Activated CD8-positive, alpha-beta memory T cell treated with anti-CD3 and anti-CD28 coated beads, Interleukin-2, amount 10 ng/mL, durations not matched to agents 7 days and 5 days (primary cell): Measurements from ENCODE around the gene EVX2. TPM values are rescaled to one million over a fixed set of nuclear protein-coding genes. Genes with fewer than 3 reads are reported as not detected.

ENCODE experiments used
- ATAC-seq: fragments of 150-1000 bp; cut with Tn5 transposase; one replicate; pipeline ENCODE4 v1.10.0; 2021; ENCODE audit warnings: moderate library complexity
- CTCF ChIA-PET: fragments of 350-600 bp; sonication (Branson Sonifier 250); formaldehyde crosslinking; loops from one replicate; lab custom pipeline; 2021; ENCODE audit warnings: antibody characterized with exemption; lab: Charles Lee
- DNase-seq: peaks from one replicate; pipeline ENCODE4 v3.0.0-alpha.2; 2020
- H3K27ac Mint-ChIP-seq: one replicate; pipeline ENCODE4 v1.8.0; 2021; ENCODE audit warnings: mild to moderate bottlenecking, mixed read lengths
- H3K27me3 Mint-ChIP-seq: one replicate; pipeline ENCODE4 v1.8.0; 2021; ENCODE audit warnings: mixed read lengths
- H3K36me3 Mint-ChIP-seq: one replicate; pipeline ENCODE4 v1.8.0; 2021; ENCODE audit warnings: mild to moderate bottlenecking, mixed read lengths
- H3K4me1 Mint-ChIP-seq: one replicate; pipeline ENCODE4 v1.8.0; 2021; ENCODE audit warnings: mixed read lengths
- H3K4me3 Mint-ChIP-seq: one replicate; pipeline ENCODE4 v1.8.0; 2021; ENCODE audit warnings: mild to moderate bottlenecking, moderate library complexity, mixed read lengths
- H3K9me3 Mint-ChIP-seq: one replicate; pipeline ENCODE4 v1.8.0; 2022; ENCODE audit warnings: low read depth, mixed read lengths
- total RNA-seq, 2 experiments: library from RNA; stranded (reverse); gene quantifications; one replicate each; pipeline ENCODE4 v1.2.3, GENCODE V29; 2021

EVX2 gene
- not detected for total RNA-seq

GRCh38 chr2:176083796-176084261 lies at the start of gene EVX2:
EVX2 (minus strand) TSS chr2:176083962; CDS start chr2:176083776, 186 bp downstream.
- ATAC-seq = no peak
- H3K36me3 Mint-ChIP-seq = peaks cover 5% of the 10 kb centered on the region

GRCh38 chr2:176133389-176133788 lies 49.6 kb upstream of the EVX2 start:
- Mint-ChIP-seq H3K4me1 (peaks cover 15% of the 10 kb centered on the region), H3K36me3 (peaks cover 2% of the 10 kb centered on the region), H3K27ac (no peak overlapping the region), H3K27me3 (peaks cover 88% of the 10 kb centered on the region), H3K9me3 (no peaks in the 10 kb centered on the region), H3K4me3 (no peak overlapping the region)
- ATAC-seq (no peak), DNase-seq (no peak)
- CTCF ChIA-PET = interaction anchor here (0.9 to 2.8 kb wide), 5 partner anchors 10 to 322 kb away, joined by 3 to 10 read pairs (median 7); no protein-coding TSS in a partner anchor

More at GRCh38 chr2:176083796-176084261, at the start of gene EVX2:
- Mint-ChIP-seq H3K9me3 (no peaks in the 10 kb centered on the region), H3K4me3 (no peak within 1 kb of the TSS), H3K27ac (peak within 1 kb of the TSS; percentile 47), H3K4me1 (peaks cover 13% of the 10 kb centered on the region), H3K27me3 (peaks cover 91% of the 10 kb centered on the region)
- CTCF ChIA-PET = no interaction called here
- DNase-seq = no peak

DNA sequence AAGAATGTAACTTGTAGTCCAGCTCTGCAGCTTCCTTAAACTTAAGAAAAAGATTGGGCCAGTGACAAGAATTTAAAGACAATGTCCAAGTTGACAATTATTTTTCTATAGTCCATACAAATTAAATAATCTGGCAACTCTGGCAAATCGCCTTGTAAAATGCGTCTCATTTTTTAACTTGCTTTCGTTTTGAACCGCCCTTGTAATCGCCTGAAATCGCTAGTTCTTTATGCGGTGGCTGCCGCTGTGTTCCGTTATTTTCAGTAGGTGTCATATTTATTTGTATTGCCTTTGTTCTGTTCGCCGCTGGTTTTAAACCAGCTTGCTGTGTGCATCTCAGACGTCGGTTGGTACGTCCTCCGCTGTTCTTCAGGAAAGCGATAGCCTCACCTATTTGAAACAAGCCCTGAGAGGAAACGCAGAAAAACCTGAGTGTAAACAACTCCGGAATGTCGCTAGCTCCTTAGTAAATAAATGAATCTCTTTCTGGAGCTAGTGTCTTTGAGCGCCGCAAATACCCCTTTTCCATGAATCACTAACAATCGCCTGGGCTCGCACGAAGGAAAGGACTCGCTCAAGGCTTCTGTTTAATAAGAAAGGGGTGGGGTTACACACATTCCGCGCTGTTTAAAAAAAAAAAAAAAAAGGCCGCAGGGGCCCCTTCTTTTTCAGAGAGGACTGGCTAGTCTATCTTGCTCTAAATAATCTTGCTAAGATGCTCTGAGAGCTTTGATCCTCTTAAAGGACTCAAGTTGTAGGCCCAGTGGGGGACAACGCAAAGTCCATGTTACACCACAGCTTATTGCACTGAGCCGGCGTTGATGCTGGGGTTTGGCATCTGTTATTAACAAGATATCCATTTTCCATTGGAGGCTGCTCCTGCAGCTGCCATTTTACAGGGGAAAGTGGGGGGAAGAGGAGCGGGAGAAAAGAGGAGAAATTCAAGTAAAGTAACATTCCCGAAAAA lies 48.7 kb upstream of the EVX2 start:
- CTCF ChIA-PET = interaction anchor here (0.6 to 2.8 kb wide), 12 partner anchors 8 to 1016 kb away, joined by 3 to 12 read pairs (median 6); no protein-coding TSS in a partner anchor

DNA sequence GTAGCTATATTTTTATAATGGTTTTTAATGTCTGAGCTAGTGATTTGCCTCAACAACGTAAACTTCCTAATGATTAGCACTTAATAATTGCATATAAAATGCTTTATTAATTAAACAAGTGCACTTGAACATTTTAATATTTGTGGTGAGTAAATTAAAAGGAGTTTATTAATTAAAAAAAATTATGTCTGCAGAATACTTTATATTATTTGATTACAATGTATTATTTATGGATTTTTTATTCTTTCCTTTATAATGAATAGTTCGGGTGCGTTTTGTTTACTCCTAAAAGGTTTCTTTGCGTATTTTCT lies 48.0 kb upstream of the EVX2 start:
- no peaks in the 10 kb centered on the region for H3K9me3 Mint-ChIP-seq
- H3K4me1 Mint-ChIP-seq = peaks cover 15% of the 10 kb centered on the region
- H3K27me3 Mint-ChIP-seq = peaks cover 87% of the 10 kb centered on the region
- H3K36me3 Mint-ChIP-seq = peaks cover 4% of the 10 kb centered on the region
- H3K4me3 Mint-ChIP-seq = no peak overlapping the region
- DNase-seq (no peak), ATAC-seq (no peak)
- no peak overlapping the region for H3K27ac Mint-ChIP-seq
- CTCF ChIA-PET = interaction anchor here (0.6 to 2.8 kb wide), 10 partner anchors 9 to 1017 kb away, joined by 3 to 12 read pairs (median 6); no protein-coding TSS in a partner anchor

More for the DNA sequence above, 48.7 kb upstream of the EVX2 start:
- peaks cover 4% of the 10 kb centered on the region for H3K36me3 Mint-ChIP-seq
- peaks cover 15% of the 10 kb centered on the region for H3K4me1 Mint-ChIP-seq
- no peak overlapping the region for H3K27ac Mint-ChIP-seq
- no peaks in the 10 kb centered on the region for H3K9me3 Mint-ChIP-seq
- peak overlapping the region; percentile 61 for H3K4me3 Mint-ChIP-seq
- peaks cover 88% of the 10 kb centered on the region for H3K27me3 Mint-ChIP-seq
- DNase-seq (no peak), ATAC-seq (no peak)

DNA sequence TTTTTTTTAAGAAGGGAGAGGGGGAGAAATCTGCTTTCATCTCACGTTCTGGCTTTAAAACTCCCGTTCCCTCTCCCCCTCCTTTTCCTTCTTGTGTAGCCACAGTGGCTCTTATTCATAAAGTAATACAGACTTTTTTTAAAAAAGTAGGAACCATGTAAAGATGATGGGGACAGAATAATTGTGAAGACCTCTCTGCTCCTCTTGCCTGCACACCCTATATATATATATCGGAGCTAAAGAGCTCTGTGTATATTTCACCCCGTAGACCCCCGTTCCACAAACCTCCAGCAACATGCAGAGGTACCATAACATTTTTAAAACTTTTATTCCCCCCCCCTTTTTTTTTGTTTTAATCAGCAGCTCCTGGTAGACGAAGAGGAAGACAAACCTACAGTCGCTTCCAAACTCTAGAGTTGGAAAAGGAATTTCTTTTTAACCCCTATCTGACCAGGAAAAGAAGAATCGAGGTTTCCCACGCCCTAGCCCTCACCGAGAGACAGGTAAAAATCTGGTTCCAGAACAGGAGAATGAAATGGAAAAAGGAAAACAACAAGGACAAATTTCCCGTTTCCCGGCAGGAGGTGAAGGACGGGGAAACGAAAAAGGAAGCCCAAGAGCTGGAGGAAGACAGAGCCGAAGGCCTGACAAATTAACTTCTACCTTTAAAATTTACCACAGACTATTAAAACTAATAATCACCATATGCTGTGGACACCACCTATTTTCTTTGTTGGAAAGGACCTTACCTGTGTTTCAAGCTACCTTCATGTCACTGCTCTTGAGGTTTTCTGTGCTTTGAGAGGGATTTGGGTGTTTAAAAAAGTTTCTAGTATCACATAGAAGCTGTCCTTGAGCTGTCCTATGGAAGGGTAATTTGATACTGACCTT lies 47.4 kb upstream of the EVX2 start:
- ATAC-seq = no peak
- CTCF ChIA-PET = interaction anchor here (0.8 to 2.8 kb wide), 14 partner anchors 9 to 1017 kb away, joined by 3 to 12 read pairs (median 4); no protein-coding TSS in a partner anchor
- no peak for DNase-seq
- no peaks in the 10 kb centered on the region for H3K9me3 Mint-ChIP-seq
- peaks cover 89% of the 10 kb centered on the region for H3K27me3 Mint-ChIP-seq
- H3K27ac Mint-ChIP-seq = peak overlapping the region; percentile 74
- H3K4me3 Mint-ChIP-seq = no peak overlapping the region
- peaks cover 4% of the 10 kb centered on the region for H3K36me3 Mint-ChIP-seq
- H3K4me1 Mint-ChIP-seq = peaks cover 15% of the 10 kb centered on the region

DNA sequence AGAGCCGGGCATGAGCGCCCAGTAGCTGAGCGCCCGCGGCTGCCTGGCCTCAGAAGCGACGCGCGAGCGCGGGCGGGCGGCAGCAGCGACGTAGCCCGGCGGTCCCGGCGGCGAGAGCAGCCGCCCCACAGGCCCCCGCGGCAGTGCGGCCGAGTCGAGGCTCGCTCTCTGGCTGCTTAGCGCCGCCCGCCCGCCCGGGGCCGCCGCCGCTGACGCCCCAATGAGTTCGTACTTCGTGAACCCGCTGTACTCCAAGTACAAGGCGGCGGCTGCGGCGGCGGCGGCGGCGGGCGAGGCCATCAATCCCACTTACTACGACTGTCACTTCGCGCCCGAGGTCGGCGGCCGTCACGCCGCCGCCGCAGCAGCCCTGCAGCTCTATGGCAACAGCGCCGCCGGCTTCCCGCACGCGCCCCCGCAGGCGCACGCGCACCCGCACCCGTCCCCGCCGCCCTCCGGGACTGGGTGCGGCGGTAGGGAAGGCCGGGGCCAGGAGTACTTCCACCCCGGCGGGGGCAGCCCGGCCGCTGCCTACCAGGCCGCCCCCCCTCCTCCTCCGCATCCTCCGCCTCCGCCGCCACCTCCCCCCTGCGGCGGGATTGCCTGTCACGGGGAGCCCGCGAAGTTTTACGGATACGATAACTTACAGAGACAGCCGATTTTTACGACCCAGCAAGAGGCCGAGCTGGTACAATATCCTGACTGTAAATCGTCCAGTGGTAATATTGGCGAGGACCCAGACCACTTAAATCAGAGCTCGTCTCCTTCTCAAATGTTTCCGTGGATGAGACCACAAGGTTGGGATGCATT lies 46.6 kb upstream of the EVX2 start:
- ATAC-seq (no peak), DNase-seq (no peak)
- Mint-ChIP-seq H3K4me3 (no peak overlapping the region), H3K36me3 (peaks cover 4% of the 10 kb centered on the region), H3K4me1 (peaks cover 10% of the 10 kb centered on the region), H3K27me3 (peaks cover 89% of the 10 kb centered on the region), H3K9me3 (no peaks in the 10 kb centered on the region), H3K27ac (peak overlapping the region; percentile 74)
- CTCF ChIA-PET = interaction anchor here (0.9 to 2.6 kb wide), 6 partner anchors 10 to 684 kb away, joined by 3 to 12 read pairs (median 3); no protein-coding TSS in a partner anchor

GRCh38 chr2:176129813-176130146 lies 46.0 kb upstream of the EVX2 start:
- Mint-ChIP-seq H3K36me3 (peaks cover 4% of the 10 kb centered on the region), H3K9me3 (no peaks in the 10 kb centered on the region), H3K4me1 (peaks cover 10% of the 10 kb centered on the region), H3K4me3 (no peak overlapping the region), H3K27ac (no peak overlapping the region), H3K27me3 (peaks cover 89% of the 10 kb centered on the region)
- ATAC-seq (no peak), DNase-seq (no peak)
- CTCF ChIA-PET = interaction anchor here (1.0 to 1.4 kb wide), 2 partner anchors 9 to 507 kb away, joined by 3 read pairs; no protein-coding TSS in a partner anchor

GRCh38 chr2:176128982-176129796 lies 45.4 kb upstream of the EVX2 start, which contains the start of gene HOXD8:
HOXD8 (plus strand) TSS chr2:176129705; CDS start chr2:176130367, 662 bp downstream.
- H3K27me3 Mint-ChIP-seq = peaks cover 89% of the 10 kb centered on the region
- H3K9me3 Mint-ChIP-seq = no peaks in the 10 kb centered on the region
- peaks cover 4% of the 10 kb centered on the region for H3K36me3 Mint-ChIP-seq
- H3K4me3 Mint-ChIP-seq = peak within 1 kb of the TSS; percentile 39
- CTCF ChIA-PET = interaction anchor here (1.0 to 3.5 kb wide), 2 partner anchors 9 to 325 kb away, joined by 3 to 24 read pairs; no protein-coding TSS in a partner anchor
- peaks cover 10% of the 10 kb centered on the region for H3K4me1 Mint-ChIP-seq
- DNase-seq (no peak), ATAC-seq (no peak)
- H3K27ac Mint-ChIP-seq = peak within 1 kb of the TSS; percentile 68

DNA sequence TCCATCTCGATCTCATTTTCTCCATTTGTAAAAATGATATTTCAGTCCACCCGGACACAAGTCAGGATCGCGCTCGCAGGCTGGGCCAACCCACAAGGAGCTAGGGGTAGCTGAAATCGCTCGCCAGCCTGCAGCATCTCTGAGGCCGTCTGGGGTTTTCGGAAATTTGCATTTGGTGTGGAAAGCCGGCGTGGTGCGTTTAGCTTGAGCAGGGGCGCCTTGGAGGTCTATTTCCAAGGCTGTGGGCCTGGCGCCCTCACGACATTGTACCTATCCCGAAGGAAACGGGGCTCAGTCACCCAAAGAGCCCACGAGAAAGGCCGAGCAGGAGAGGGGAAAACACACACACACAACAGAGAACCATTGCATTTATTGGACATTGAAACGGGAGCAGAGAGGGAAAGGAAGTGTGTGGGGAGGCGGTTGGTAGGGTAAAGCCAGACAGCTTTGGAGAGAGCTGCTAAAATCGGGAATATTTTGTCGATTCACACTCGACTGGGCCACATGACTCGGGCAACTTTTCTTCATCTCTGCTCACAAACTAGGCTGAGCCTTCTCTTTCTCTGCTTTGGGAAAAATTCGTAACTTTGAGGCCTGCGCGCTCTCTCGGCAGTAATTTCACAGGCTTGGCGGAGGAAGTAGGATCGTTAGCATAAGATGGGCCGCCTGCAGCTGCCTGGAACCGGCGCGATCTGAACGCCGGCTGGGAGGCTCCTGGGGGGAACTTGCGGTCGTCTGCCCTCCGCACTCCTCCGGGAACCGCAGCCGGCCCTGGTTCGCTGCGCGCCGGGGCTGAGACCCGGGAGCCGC lies 44.6 kb upstream of the EVX2 start:
- Mint-ChIP-seq H3K9me3 (no peaks in the 10 kb centered on the region), H3K27me3 (peaks cover 89% of the 10 kb centered on the region), H3K36me3 (peaks cover 4% of the 10 kb centered on the region), H3K4me3 (peak overlapping the region; percentile 39), H3K4me1 (peaks cover 10% of the 10 kb centered on the region), H3K27ac (peak overlapping the region; percentile 66)
- CTCF ChIA-PET = interaction anchor here (0.9 to 3.5 kb wide), 12 partner anchors 8 to 1020 kb away, joined by 3 to 32 read pairs (median 7); no protein-coding TSS in a partner anchor
- ATAC-seq = no peak
- DNase-seq = no peak

- Mint-ChIP-seq H3K4me1 (peaks cover 10% of the 10 kb centered on the region), H3K9me3 (no peaks in the 10 kb centered on the region), H3K27ac (peak overlapping the region; percentile 66), H3K36me3 (peaks cover 4% of the 10 kb centered on the region), H3K4me3 (no peak overlapping the region), H3K27me3 (peaks cover 86% of the 10 kb centered on the region)
- ATAC-seq (no peak), DNase-seq (no peak)
- CTCF ChIA-PET = interaction anchor here (0.8 to 3.5 kb wide), 17 partner anchors 9 to 1020 kb away, joined by 3 to 32 read pairs (median 6); no protein-coding TSS in a partner anchor
These were observed 44.0 kb upstream of the EVX2 start for GRCh38 chr2:176127774-176128072.
